Measurements from ENCODE around the gene IGF2BP3.
"Not testable (repeated sequence)": the region's sequence is repeated elsewhere in the genome, so short reads cannot be mapped to it uniquely, and the experiment has no call there.

The IGF2BP3 gene

GRCh38 chr7:23470330-23471105 lies at the start of gene IGF2BP3:
TSS of gene IGF2BP3 (minus strand) at chr7:23470491. CDS start at chr7:23470110, 381 bp downstream.
- no peak for DNase-seq

- no peak for DNase-seq
Observed at GRCh38 chr7:23514755-23515154, 44.5 kb upstream of the IGF2BP3 start.

- DNase-seq: not testable (repeated sequence)
Observed at GRCh38 chr7:23513746-23514145, 43.5 kb upstream of the IGF2BP3 start.

GRCh38 chr7:23494009-23494408 lies 23.7 kb upstream of the IGF2BP3 start:
- no peak for DNase-seq

GRCh38 chr7:23491502-23491901 lies 21.2 kb upstream of the IGF2BP3 start:
- no peak for DNase-seq

- DNase-seq: no peak
Observed at GRCh38 chr7:23490357-23491135, 20.3 kb upstream of the IGF2BP3 start.

GRCh38 chr7:23488714-23489113 lies 18.4 kb upstream of the IGF2BP3 start:
- not testable (repeated sequence) for DNase-seq

- no peak for DNase-seq
Observed at GRCh38 chr7:23487670-23488069, 17.4 kb upstream of the IGF2BP3 start.

GRCh38 chr7:23486002-23486773 lies 15.9 kb upstream of the IGF2BP3 start:
- DNase-seq: no peak

- DNase-seq: no peak
Observed at GRCh38 chr7:23482686-23483085, 12.4 kb upstream of the IGF2BP3 start.

- no peak for DNase-seq
Observed at GRCh38 chr7:23477962-23478866, 7.9 kb upstream of the IGF2BP3 start.

- DNase-seq: no peak
Observed at GRCh38 chr7:23477157-23477499, 6.8 kb upstream of the IGF2BP3 start.

GRCh38 chr7:23476286-23477156 lies 6.2 kb upstream of the IGF2BP3 start:
- DNase-seq: no peak

- no peak for DNase-seq
Observed at GRCh38 chr7:23475576-23475839, 5.2 kb upstream of the IGF2BP3 start.

GRCh38 chr7:23474829-23475575 lies 4.7 kb upstream of the IGF2BP3 start:
- DNase-seq: no peak

GRCh38 chr7:23474094-23474828 lies 4.0 kb upstream of the IGF2BP3 start:
- no peak for DNase-seq

- no peak for DNase-seq
Observed at GRCh38 chr7:23473844-23474093, 3.5 kb upstream of the IGF2BP3 start.

GRCh38 chr7:23472956-23473843 lies 2.9 kb upstream of the IGF2BP3 start:
- no peak for DNase-seq

GRCh38 chr7:23472556-23472955 lies 2.3 kb upstream of the IGF2BP3 start:
- no peak for DNase-seq
